Naive thymus-derived CD8-positive, alpha-beta T cell (primary cell): ENCODE data around the gene MCM3AP. TPM values are rescaled to one million over a fixed set of nuclear protein-coding genes. Genes with fewer than 3 reads are reported as not detected.
"Not testable (repeated sequence)": the region's sequence is repeated elsewhere in the genome, so short reads cannot be mapped to it uniquely, and the experiment has no call there.

Source experiments
- ATAC-seq, 2 donors: fragments of 150-1000 bp; cut with Tn5 transposase in 1 of 2; sonication (Bioruptor Pico), chemical (Tn5 transposase) in 1 of 2; 1 replicate in 1 of 2; 2 replicates in 1 of 2; pipeline ENCODE4 v1.10.0; 2021; ENCODE audit warnings: mild to moderate bottlenecking in 2 of 2, moderate library complexity in 2 of 2
- POLR2A ChIA-PET: fragments of 350-600 bp; sonication (Branson Sonifier 250); formaldehyde crosslinking; loops from one replicate; lab custom pipeline; 2021; ENCODE audit warnings: antibody characterized with exemption; lab: Charles Lee
- DNase-seq, 10 donors: peaks; one replicate each; pipeline versions ENCODE4 v3.0.0 to v3.0.0-alpha.2; 2020 to 2022
- H3K27ac Mint-ChIP-seq, 10 donors: one replicate each; pipeline ENCODE4 v1.8.0; 2020 to 2022; ENCODE audit warnings: mild to moderate bottlenecking in 10 of 10, mixed read lengths in 10 of 10, moderate library complexity in 4 of 10, inconsistent platforms in 1 of 10
- H3K27me3 Mint-ChIP-seq, 5 donors: one replicate each; pipeline ENCODE4 v1.8.0; 2021 to 2022; ENCODE audit warnings: mixed read lengths in 5 of 5
- H3K36me3 Mint-ChIP-seq, 3 donors: one replicate each; pipeline ENCODE4 v1.8.0; 2020 to 2022; ENCODE audit warnings: mixed read lengths in 3 of 3, mild to moderate bottlenecking in 2 of 3, inconsistent platforms in 1 of 3
- H3K4me1 Mint-ChIP-seq, 4 donors: one replicate each; pipeline ENCODE4 v1.8.0; 2021 to 2022; ENCODE audit warnings: mixed read lengths in 4 of 4
- H3K4me3 Mint-ChIP-seq, 10 donors: one replicate each; pipeline ENCODE4 v1.8.0; 2020 to 2022; ENCODE audit warnings: mild to moderate bottlenecking in 10 of 10, mixed read lengths in 10 of 10, moderate library complexity in 6 of 10, inconsistent platforms in 1 of 10
- H3K9me3 Mint-ChIP-seq, 9 donors: one replicate each; pipeline ENCODE4 v1.8.0; 2020 to 2022; ENCODE audit warnings: mixed read lengths in 9 of 9, mild to moderate bottlenecking in 3 of 9, inconsistent platforms in 1 of 9, moderate library complexity in 1 of 9
- polyA plus RNA-seq, 3 donors: library from polyadenylated mRNA; unstranded; fragments of 300-500 nt; fragmentation: Illumina TruSeq; gene quantifications; one replicate each; pipeline ENCODE4 v1.2.3, GENCODE V29; 2021
- total RNA-seq, 8 experiments: library from RNA in 2 of 8; stranded (reverse) in 2 of 8; gene quantifications; one replicate each; pipeline ENCODE4 v1.2.3 and lab custom pipeline; 2021 to 2026

MCM3AP gene
- total and polyA plus RNA-seq, 5 experiments from 2014 or later: 40.5 to 187 (median 61.0) TPM

DNA sequence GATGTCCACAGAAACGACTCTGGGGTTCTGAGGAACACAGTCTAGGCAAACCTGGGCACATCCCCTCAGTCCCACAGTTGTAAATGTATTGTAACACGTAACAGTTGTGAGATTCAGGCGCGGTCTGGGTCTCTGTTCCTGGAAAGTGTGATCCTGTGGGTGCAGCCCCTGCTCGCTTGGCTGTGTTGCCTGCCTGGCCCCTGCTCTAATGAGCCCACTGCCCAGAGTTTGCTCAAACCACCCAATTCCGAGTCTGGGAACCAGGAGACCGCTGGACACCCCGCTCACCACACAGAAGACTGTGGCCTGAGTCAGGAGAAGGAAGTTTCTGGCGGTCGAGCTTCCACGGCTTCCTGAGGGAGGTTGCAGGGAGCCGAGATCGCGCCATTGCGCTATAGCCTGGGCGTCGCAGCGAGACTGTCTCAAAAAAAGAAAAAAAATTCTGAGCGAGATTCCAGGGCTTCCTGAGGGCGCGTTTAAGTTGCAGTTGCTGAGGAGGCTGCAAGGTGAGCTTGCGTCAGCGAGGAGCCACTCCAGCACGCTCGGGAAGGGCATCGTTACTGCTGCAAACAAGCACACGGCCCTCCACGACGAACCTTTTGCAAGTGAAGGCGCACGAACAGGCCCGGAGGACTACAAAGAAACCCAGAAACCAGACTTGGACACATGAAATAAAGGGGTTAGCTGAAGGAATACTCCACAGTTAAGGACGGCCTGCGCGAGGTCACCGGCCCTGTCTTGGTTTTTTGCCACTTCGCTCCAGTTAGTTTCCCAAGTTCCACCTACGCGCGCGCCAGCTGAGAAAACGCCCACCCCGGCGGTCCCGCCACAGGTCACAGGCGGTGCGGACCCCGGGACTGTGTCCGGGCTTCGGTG lies 37.2 kb upstream of the MCM3AP start:
- DNase-seq (peak in 2 of 10 donors; percentile 3 to 4), ATAC-seq (no peak)
- Mint-ChIP-seq H3K27me3 (no peaks in the 10 kb centered on the region), H3K9me3 (no peaks in the 10 kb centered on the region), H3K4me1 (peaks cover 9 to 38% (median 32%) of the 10 kb centered on the region in 4 donors), H3K36me3 (peaks cover 0 to 11% (median 4%) of the 10 kb centered on the region in 3 donors), H3K27ac (peak overlapping the region in 6 of 10 donors; percentile 48 to 89 (median 61)), H3K4me3 (peak overlapping the region; percentile 88 to 98 (median 96))
- POLR2A ChIA-PET: interaction anchor here (0.6 to 2.2 kb wide), 5 partner anchors 37 to 104 kb away, joined by 3 to 6 read pairs (median 4); partner anchors contain the start of genes MCM3AP and YBEY

DNA sequence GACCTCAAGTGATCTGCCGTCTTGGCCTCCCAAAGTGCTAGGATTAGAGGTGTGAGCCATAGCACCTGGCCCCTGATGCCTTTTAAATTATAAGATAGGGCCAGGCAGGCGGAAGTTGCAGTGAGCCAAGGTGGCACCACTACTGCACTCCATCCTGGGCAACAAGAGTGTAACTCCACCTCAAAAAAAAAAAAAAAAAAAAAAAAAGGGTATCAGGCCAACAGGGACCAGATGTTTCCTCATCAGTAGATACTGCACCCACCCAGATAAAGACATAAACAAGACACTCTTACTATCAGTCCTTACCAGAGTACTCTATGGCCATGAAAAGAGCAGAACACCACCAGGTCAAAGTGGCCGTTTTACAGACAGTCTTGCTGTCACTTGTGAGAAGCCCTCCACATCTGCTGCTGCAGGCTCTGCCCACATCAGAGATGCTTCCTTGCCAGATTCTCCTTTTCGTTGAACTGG lies 35.0 kb upstream of the MCM3AP start:
- H3K27me3 Mint-ChIP-seq: no peaks in the 10 kb centered on the region
- H3K27ac Mint-ChIP-seq: no peak overlapping the region
- POLR2A ChIA-PET: no interaction called here
- H3K4me3 Mint-ChIP-seq: no peak overlapping the region
- H3K4me1 Mint-ChIP-seq: peaks cover 5 to 25% (median 22%) of the 10 kb centered on the region in 4 donors
- H3K9me3 Mint-ChIP-seq: no peaks in the 10 kb centered on the region
- ATAC-seq (no peak), DNase-seq (no peak)
- H3K36me3 Mint-ChIP-seq: no peaks in the 10 kb centered on the region

DNA sequence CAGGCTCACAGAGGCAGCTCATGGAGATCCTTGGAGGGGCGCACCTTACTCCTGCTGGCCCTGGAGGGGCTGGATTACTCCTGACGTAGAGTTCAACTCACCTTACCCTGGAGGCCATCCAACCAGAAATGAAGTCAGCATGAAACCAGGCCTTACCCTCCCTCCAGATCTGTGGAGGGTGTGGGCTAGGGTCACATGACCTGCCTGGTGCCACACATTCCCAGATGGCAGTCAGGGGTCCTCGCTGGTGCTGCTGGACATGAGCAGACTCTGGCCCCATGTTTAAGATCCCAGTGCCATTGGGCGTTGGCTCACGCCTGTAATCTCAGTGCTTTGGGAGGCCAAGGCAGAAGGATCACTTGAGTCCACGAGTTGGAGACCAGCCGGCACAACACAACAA lies 33.8 kb upstream of the MCM3AP start:
- H3K27me3 Mint-ChIP-seq: no peaks in the 10 kb centered on the region
- POLR2A ChIA-PET: interaction anchor here (0.6 kb wide), 1 partner anchor 28 kb away, joined by 5 read pairs; no protein-coding TSS in a partner anchor
- H3K27ac Mint-ChIP-seq: no peak overlapping the region
- ATAC-seq: no peak
- H3K4me3 Mint-ChIP-seq: peak overlapping the region in 1 of 10 donors; percentile 24
- H3K9me3 Mint-ChIP-seq: no peaks in the 10 kb centered on the region
- no peaks in the 10 kb centered on the region for H3K36me3 Mint-ChIP-seq
- DNase-seq: no peak
- peaks cover 3 to 24% (median 20%) of the 10 kb centered on the region in 4 donors for H3K4me1 Mint-ChIP-seq

DNA sequence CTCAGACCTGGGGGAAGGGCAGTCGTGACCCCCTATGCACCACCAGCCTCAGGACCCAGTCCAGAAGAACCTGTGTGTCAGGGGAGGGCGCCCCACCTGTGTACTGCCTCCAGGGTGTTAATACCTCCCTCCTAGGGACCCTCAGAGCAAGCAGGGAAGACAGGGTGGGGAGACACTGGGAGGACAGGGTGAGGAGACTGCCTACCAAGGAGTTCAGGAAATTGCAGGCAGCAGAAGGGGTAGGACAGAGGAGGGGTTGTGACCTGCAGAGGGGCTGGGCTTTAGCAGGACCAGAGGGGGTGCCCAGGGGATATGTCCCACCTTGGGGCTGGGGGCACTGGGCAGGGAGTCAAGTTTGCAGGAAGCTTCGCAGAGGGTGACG lies 33.0 kb upstream of the MCM3AP start:
- Mint-ChIP-seq H3K4me3 (no peak overlapping the region), H3K27me3 (no peaks in the 10 kb centered on the region), H3K36me3 (no peaks in the 10 kb centered on the region), H3K27ac (peak overlapping the region in 1 of 10 donors; percentile 13), H3K4me1 (peaks cover 3 to 24% (median 20%) of the 10 kb centered on the region in 4 donors), H3K9me3 (no peaks in the 10 kb centered on the region)
- DNase-seq (no peak), ATAC-seq (no peak)
- POLR2A ChIA-PET: interaction anchor here (0.6 kb wide), 1 partner anchor 27 kb away, joined by 5 read pairs; no protein-coding TSS in a partner anchor

DNA sequence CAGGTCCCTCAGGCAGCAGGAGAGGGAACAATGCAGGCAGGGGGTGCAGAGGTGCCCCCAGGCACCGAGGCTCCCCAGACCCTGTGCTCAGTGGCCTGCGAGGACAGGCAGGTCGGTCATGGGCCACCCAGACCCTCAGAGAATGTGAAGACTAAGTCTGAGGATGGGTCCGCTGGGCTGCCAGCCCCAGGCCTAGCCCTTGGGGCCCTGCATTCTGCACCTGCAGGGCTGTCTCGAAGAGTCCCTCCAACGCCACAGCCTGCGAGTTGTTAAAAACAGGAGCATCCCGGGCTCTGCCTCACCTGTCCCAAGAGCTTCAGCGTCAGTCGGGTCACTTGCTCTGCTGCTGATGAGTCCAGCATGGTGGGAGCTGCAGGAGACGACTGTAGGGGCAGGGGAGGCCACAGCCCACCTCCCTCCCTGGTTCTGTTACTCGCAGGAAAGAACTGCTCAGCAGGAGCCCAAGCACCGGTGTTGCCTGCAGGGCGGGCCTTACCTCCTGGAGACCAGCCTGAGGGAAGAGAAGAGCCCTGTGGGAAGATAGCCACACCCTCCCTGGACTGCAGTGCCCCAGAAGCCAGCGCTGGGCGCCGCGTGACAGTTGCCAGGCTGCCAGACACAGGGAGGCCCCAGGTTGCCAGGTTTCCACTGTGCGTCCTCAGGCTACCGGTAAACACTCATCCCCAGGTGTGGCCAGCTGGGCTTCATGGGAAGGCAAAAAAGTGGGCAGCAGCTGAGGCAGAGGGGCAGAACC lies 32.5 kb upstream of the MCM3AP start:
- H3K4me3 Mint-ChIP-seq: no peak overlapping the region
- no peaks in the 10 kb centered on the region for H3K36me3 Mint-ChIP-seq
- DNase-seq (no peak), ATAC-seq (no peak)
- no peak overlapping the region for H3K27ac Mint-ChIP-seq
- peaks cover under 1 to 19% (median 16%) of the 10 kb centered on the region in 4 donors for H3K4me1 Mint-ChIP-seq
- no peaks in the 10 kb centered on the region for H3K27me3 Mint-ChIP-seq
- no peaks in the 10 kb centered on the region for H3K9me3 Mint-ChIP-seq
- POLR2A ChIA-PET: no interaction called here

DNA sequence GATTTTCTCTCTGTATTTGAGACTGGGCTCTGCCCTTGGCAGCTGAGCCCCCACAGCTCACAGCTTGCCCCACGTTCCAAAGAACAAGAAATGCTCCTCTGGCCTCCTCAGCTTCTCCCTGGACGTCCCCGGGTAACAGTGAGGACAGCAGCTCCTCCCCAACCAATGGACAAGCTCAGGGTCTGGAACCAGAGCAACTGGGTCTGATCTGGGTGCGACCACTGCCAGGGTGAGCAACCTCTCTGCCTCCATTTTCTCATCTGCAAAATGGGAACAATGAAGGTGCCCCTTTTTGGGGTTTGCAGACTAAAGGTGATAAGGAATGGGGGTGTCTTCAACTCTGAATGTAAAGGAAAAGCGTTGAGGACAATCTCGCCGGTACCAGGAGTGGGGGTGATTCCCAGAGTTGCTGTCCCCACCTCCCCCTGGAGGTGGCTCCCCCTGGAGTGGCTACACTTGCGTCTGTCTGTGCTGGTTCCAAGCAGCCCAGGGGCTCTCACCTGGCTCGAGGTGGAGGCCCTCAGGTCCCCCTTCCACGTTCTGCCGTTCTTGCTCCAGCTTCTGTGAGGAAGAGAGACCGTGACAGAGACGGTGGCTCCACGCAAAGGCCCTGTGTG lies 31.4 kb upstream of the MCM3AP start:
- POLR2A ChIA-PET: no interaction called here
- ATAC-seq (no peak), DNase-seq (no peak)
- H3K27me3 Mint-ChIP-seq: no peaks in the 10 kb centered on the region
- no peak overlapping the region for H3K4me3 Mint-ChIP-seq
- no peaks in the 10 kb centered on the region for H3K36me3 Mint-ChIP-seq
- peaks cover 0 to 9% (median 6%) of the 10 kb centered on the region in 4 donors for H3K4me1 Mint-ChIP-seq
- no peaks in the 10 kb centered on the region for H3K9me3 Mint-ChIP-seq
- no peak overlapping the region for H3K27ac Mint-ChIP-seq

DNA sequence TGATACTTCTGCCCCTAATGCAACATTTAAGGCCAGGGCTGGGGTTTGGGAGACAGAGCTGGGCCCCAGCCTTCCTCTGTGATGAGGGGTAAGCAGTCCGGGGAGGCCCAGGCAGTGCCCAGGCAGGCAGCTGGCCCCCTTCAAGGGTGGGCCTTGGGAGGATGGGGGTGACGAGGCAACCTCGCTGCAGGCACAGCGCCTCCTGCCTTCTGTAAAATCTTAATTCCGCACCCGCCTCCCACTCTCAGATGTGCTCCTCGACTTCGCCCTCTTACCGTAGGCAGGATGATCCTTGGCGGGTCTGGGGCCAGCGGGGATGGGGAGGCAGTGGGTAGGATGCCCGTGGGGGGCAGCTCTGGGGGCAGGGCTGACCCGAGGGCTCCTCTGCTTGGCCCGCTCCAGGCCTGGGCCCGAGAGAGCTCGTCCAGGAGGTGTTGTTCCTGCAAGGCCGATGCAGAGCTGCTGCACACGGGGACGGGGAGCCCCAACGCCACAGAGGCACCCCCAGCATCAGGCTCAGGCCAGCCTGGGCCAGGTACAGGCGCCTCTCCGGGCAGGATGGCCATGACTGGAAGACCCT lies 29.1 kb upstream of the MCM3AP start:
- DNase-seq (no peak), ATAC-seq (no peak)
- Mint-ChIP-seq H3K36me3 (no peaks in the 10 kb centered on the region), H3K9me3 (no peaks in the 10 kb centered on the region), H3K4me3 (no peak overlapping the region), H3K27me3 (no peaks in the 10 kb centered on the region), H3K27ac (no peak overlapping the region), H3K4me1 (no peaks in the 10 kb centered on the region)
- POLR2A ChIA-PET: no interaction called here

DNA sequence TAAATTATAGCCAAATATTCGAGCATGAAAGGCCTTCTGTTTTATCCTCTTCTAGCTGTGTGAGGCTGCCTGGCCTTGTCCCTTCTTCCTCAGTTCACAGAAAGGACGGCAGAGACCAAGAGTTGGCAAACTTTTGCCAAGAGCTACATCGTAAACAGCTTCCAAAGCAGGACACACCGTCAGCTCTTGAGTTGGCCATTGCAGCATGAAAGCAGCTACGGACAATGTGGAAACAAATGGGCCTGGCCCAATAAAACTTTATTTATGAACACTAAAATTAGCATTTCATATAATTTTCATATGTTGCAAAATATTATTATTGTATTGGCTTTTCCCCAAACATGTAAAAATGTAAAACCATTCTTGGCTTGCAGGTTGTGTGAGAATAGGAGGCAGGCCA lies 27.5 kb upstream of the MCM3AP start:
- Mint-ChIP-seq H3K27ac (no peak overlapping the region), H3K9me3 (no peaks in the 10 kb centered on the region), H3K36me3 (peaks cover 0 to 2% (median 0%) of the 10 kb centered on the region in 3 donors), H3K4me1 (no peaks in the 10 kb centered on the region), H3K27me3 (no peaks in the 10 kb centered on the region), H3K4me3 (no peak overlapping the region)
- POLR2A ChIA-PET: no interaction called here
- ATAC-seq (no peak), DNase-seq (no peak)

DNA sequence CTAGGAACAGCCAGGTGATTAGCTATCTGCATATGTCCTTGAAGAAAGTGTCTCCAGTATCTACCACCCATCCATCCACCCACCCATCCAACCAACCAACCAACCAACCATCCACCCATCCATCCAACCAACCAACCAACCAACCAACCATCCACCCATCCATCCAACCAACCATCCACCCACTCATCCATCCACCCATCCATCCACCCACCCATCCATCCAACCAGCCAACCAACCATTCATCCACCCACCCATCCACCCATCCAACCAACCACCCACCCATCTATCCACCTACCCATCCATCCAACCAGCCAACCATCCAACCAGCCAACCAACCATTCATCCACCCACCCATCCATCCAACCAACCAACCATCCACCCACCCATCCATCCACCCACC lies 26.2 kb upstream of the MCM3AP start:
- H3K4me3 Mint-ChIP-seq: no peak overlapping the region
- no peaks in the 10 kb centered on the region for H3K9me3 Mint-ChIP-seq
- DNase-seq (no peak), ATAC-seq (no peak)
- H3K4me1 Mint-ChIP-seq: no peaks in the 10 kb centered on the region
- POLR2A ChIA-PET: no interaction called here
- peaks cover 0 to 2% (median 0%) of the 10 kb centered on the region in 3 donors for H3K36me3 Mint-ChIP-seq
- H3K27me3 Mint-ChIP-seq: no peaks in the 10 kb centered on the region
- no peak overlapping the region for H3K27ac Mint-ChIP-seq

DNA sequence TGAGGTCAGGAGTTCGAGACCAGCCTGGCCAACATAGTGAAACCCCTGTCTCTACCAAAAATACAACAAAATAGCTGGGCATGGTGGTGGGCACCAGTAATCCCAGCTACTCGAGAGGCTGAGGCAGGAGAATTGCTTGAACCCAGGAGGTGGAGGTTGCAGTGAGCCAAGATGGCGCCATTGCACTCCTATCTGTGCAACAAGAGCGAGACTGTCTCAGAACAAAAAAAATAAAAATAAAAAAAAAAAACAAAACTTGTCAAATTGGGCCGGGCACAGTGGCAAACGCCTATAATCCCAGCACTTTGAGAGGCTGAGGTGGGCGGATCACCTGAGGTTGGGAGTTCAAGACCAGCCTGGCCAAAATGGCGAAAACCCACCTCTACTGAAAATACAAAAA lies 24.8 kb upstream of the MCM3AP start:
- not testable (repeated sequence) for H3K36me3 Mint-ChIP-seq

DNA sequence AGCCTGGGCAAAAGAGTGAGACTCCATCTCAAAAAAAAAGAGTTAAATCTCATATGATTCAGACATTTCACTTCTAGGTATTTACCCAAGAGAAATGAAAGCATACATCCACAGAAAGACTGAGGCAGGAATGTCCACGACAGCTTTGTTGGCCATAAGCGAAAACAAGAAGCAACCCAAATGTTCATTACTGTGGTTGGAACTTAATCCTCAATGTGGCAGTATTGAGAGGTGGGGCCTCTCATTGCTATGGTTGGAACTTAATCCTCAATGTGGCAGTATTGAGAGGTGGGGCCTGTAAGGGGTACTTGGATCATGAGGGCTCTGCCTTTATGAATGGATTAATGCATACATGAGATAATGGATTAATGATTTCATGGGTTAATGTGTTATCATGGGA lies 23.0 kb upstream of the MCM3AP start:
- ATAC-seq (no peak), DNase-seq (no peak)
- Mint-ChIP-seq H3K36me3 (peaks cover 0 to 11% (median 0%) of the 10 kb centered on the region in 3 donors), H3K4me1 (peaks cover 0 to 3% (median 0%) of the 10 kb centered on the region in 4 donors), H3K4me3 (no peak overlapping the region), H3K27me3 (no peaks in the 10 kb centered on the region), H3K27ac (no peak overlapping the region), H3K9me3 (no peaks in the 10 kb centered on the region)
- POLR2A ChIA-PET: no interaction called here

More for the DNA sequence above, 24.8 kb upstream of the MCM3AP start:
- H3K4me1 Mint-ChIP-seq, POLR2A ChIA-PET, DNase-seq, H3K27ac Mint-ChIP-seq, H3K9me3 Mint-ChIP-seq, H3K4me3 Mint-ChIP-seq, H3K27me3 Mint-ChIP-seq, ATAC-seq: not testable (repeated sequence)

DNA sequence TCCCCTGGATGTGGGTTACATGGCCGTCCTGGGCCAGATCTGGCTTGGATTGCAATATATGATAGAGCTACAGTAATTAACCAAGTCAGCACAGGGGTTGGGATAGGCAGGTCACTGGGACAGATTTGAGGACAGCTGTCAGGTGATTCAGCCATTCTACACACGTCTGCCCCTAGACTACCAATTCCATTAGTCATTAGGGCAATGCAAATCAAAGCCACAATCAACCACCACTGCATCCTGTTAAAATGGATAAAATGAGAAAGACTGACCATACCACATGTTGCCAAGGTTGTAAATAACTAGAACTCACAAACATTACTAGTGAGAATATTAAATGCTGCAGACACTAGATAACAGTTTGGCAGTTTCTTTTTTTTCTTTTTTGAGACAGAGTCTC lies 22.2 kb upstream of the MCM3AP start:
- Mint-ChIP-seq H3K4me3 (no peak overlapping the region), H3K9me3 (no peaks in the 10 kb centered on the region), H3K4me1 (peaks cover 0 to 3% (median 0%) of the 10 kb centered on the region in 4 donors), H3K36me3 (peaks cover 0 to 14% (median 1%) of the 10 kb centered on the region in 3 donors), H3K27ac (no peak overlapping the region), H3K27me3 (no peaks in the 10 kb centered on the region)
- POLR2A ChIA-PET: no interaction called here
- DNase-seq (no peak), ATAC-seq (no peak)
